Skin of body (tissue), 2 donors: ENCODE measurements around the gene CELF5. TPM values are rescaled to one million over a fixed set of nuclear protein-coding genes. Genes with fewer than 3 reads are reported as not detected.
"Not testable (repeated sequence)": the region's sequence is repeated elsewhere in the genome, so short reads cannot be mapped to it uniquely, and the experiment has no call there.

ENCODE experiments used
- DNase-seq: peaks from one replicate; lab custom pipeline; 2025; lab: John Stamatoyannopoulos, UW
- total RNA-seq: library from RNA; depleted of rRNA; stranded (reverse); fragments of >200 nt; gene quantifications from one replicate; pipeline ENCODE4 v1.2.3, GENCODE V29; 2014

Gene CELF5
- total RNA-seq, 1 donor from 2014 or later, result 0.30 TPM

GRCh38 chr19:3190470-3190770 lies 34.0 kb upstream of the CELF5 start:
- no peak for DNase-seq

DNA sequence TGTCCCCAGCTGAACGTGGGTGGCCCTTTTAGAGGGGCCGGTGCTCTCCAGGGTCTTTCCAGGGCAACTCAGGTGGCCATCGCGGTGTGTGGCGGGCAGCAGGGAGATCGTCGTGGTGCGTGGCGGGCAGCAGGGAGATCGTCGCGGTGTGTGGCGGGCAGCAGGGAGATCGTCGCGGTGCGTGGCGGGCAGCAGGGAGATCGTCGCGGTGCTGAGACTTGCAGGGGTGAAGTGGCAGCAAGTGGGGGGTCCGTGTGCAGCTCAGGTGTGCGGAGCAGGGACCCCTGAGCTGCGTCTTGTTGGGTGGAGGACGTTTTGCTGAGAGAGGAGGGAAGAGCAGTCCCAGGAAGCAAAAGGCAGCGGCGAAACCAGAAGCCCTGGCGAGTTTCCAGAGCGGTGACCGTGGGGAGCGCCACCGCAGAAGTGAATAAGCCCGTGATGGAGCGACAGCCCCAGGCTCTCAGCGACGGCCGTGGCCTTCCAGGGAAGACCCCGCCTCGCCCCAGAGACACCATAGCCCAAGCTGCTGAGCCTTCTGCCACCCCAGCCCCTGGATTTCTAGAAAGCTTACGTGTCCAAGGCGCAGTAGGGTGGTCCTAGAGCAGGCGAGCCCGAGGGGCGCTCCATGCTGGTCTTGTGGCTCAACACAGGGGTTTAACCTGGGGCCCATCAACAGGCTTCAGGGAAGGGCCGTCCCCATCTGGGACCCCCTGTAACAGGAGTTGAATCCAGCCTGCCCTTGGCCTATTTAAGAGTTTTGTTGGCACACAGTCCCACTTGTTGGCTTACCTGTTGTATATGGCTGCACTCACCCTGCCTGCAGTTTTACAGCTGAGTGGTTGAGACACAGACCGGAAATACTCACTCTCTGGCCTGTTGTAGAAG lies 33.3 kb upstream of the CELF5 start:
- no peak for DNase-seq

DNA sequence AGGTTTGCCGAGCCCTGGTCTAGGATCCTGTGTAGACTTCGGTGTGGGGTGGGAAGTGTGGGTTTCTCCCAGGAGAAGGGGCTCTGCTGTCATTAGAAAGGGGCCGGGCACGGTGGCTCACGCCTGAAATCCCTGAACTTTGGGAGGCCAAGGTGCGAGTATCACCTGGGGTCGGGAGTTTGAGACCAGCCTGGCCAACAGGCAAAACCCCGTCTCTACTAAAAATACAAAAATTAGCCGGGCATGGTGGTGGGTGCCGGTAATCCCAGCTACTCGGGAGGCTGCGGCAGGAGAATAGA lies 32.7 kb upstream of the CELF5 start:
- not testable (repeated sequence) for DNase-seq

DNA sequence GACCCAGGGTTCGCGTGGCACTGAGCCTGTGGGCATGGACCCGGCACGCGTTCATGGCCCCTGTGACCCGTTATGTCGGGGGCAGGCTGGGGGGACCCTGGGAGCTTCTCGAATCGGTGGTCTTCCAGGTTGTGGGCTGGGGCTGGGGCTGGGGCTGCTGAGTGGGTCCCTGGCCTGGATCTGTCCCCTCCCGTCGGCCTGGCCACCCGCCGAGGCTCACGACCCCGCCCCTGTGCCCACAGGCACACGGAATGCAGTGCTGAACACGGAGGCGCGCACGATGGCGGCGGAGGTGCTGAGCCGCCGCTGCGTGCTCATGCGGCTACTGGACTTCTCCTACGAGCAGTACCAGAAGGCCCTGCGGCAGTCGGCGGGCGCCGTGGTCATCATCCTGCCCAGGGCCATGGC lies 32.2 kb upstream of the CELF5 start:
- DNase-seq, result no peak

DNA sequence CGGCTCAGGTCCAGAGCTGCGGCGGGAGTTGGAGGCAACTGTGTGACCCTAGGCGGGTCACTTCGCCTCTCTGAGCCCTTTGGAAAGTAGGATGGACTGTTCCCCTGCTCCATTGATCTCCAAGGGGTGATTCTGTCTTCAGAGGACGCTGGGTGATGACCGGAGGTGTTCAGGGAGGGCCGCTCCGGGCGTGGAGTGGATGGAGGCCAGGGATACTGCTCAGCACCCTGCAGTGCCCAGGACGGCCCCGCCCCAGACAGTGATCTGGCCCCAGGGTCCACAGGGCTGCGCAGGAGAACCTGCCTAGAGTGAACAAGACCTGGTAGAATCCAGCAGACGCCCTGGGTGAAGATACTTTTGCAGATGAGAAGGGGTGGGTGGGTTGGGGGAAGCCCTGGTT lies 31.8 kb upstream of the CELF5 start:
- DNase-seq, result no peak

GRCh38 chr19:3193256-3194105 lies 31.0 kb upstream of the CELF5 start:
- DNase-seq, result no peak

DNA sequence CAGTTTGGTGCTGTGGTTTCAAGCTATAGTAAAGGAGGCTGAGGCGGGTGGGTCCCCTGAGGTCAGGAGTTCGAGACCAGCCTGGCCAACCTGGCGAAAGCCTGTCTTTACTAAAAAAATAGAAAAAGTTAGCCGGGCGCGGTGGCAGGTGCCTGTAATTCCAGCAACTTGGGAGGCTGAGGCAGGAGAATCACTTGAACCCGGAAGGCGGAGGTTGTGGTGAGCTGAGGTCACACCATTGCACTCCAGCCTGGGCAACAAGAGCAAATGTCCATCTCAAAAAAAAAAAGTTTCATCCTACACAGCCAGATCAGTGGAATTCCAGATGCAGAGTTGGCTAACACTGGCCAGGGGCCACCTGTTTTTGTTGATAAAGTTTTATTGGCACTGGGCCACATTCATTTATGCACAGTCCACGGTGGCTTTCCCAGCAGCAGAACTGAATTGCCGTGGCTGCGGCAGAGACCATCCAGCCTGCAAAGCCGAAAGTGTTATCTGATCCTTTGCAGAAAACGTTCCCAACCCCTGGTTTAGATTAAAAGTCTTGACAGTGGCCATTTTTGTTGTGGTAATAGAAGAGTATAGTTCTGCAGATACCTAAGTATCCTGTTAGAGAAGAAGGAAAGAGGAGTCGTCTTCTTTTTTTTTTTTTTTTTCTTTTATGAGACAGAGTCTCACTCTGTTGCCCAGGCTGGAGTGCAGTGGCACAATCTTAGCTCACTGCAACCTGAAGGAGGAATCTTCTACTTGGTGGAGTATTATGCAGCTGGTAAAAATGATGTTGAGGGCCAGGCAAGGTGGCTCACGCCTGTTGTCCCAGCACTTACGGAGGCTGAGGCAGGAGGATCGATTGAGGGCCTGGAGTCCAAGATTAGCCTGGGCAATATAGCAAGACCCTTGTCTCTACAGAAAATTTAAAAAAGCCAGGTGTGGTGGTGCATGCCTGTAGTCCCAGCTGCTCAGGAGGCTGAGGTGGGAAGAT lies 30.1 kb upstream of the CELF5 start:
- no peak for DNase-seq

GRCh38 chr19:3196064-3196932 lies 28.2 kb upstream of the CELF5 start:
- DNase-seq, result no peak

DNA sequence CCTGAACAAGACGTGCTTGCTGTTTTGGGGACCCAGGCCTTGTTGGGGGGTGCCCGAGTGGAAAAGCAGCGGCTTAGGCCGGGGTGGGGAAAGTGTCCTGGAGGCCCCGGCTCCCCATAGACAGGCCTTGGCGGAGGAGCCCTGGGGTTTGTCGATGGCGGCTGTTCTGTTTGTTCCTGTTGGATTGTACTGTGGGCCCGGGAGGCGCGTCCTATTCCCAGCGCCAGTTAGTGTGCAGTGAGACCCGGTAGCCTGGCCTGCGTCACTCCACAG lies 27.6 kb upstream of the CELF5 start:
- DNase-seq, result no peak

GRCh38 chr19:3198901-3199700 lies 25.4 kb upstream of the CELF5 start:
- no peak for DNase-seq

DNA sequence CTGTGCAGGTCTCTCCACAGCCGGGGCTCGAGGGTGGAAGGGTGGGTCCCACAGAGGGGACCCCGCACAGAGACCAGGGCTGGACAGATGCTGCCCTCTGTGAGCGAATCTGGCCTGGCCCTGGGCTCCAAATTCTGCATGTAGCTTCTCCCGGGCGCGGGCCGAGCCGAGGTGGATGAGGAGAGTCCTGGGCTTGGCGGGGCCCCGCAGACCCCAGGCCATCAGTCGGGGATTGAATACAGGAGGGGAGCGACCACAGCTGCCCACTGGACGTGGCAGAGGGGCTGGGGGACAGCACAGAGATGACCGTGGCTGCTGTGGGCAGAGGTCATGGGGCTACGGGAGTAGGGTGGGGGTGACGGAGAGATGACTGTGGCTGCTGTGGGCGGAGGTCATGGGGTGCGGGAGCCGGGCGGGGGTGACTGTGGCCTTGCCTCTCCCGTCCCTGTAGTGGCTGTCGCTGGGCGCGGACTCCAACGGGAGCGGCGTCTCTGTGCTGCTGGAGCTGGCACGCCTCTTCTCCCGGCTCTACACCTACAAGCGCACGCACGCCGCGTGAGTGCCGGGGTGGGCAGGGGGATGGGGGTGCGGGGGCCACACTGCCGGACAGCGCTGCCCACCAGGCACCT lies 23.3 kb upstream of the CELF5 start:
- no peak for DNase-seq

- no peak for DNase-seq
Observed at GRCh38 chr19:3201911-3202310, 22.6 kb upstream of the CELF5 start.

DNA sequence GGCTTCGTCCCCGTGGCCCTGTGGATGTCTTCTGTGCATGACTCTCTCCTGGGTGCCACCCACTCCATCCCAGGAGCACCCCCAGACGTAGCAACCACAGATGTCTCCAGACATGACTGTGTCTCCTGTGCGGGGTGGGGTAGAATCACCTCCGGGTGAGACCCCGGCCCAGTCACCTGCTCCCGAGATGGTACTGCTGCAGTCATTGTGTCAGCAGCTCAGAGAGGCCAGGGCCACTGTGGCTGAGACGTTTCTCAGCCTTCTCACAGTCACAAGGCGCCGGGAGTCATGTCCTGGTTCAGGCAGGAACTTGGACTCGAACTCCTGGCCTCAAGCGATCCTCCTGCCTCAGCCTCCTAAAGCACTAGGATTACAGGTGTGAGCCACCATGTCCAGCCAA lies 22.1 kb upstream of the CELF5 start:
- DNase-seq, result no peak

- DNase-seq, result not testable (repeated sequence)
Observed at GRCh38 chr19:3202895-3203294, 21.6 kb upstream of the CELF5 start.

GRCh38 chr19:3203805-3204645 lies 20.4 kb upstream of the CELF5 start:
- DNase-seq, result no peak

GRCh38 chr19:3204646-3205275 lies 19.7 kb upstream of the CELF5 start:
- no peak for DNase-seq

DNA sequence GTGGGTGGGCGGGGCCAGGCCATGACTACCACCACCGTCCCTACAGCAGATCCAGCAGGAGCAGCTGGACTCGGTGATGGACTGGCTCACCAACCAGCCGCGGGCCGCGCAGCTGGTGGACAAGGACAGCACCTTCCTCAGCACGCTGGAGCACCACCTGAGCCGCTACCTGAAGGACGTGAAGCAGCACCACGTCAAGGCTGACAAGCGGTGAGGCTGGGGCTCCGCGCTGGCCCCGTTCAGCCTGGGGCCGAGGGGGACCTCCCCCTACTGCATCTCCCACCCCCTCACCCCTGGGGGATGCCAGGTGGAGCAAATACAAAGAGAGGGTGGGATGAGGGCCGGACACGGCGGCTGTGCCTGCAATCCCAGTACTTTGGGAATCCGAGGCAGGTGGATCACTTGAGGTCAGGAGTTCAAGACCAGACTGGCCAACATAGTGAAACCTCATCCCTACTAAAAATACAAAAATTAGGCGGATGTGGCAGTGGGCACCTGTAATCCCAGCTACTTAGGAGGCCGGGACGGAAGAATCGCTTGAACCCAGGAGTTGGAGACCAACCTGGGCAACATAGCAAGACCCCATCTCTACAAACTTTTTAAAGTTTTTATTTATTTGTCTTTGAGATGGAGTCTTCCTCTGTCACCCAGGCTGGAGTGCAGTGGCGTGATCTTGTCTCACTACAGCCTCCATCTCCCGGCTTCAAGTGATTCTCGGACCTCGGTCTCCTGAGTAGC lies 18.1 kb upstream of the CELF5 start:
- DNase-seq, result no peak
